Right cardiac atrium (tissue), 5 donors: ENCODE results near the gene CHRFAM7A. TPM values are rescaled to one million over a fixed set of nuclear protein-coding genes. Genes with fewer than 3 reads are reported as not detected.
"Not testable (repeated sequence)": the region's sequence is repeated elsewhere in the genome, so short reads cannot be mapped to it uniquely, and the experiment has no call there.

Source experiments
- ATAC-seq, 2 donors: fragments of 200-7000 bp; cut with Tn5 transposase; one replicate each; pipeline versions ENCODE4 v1.8.0 to v1.9.1; 2020; ENCODE audit warnings: moderate library complexity in 2 of 2, mild to moderate bottlenecking in 1 of 2
- DNase-seq, 3 donors: peaks; one replicate each; pipeline ENCODE4 v3.0.0-alpha.2; 2020
- H3K27ac ChIP-seq: one replicate; pipeline ENCODE4 v1.5.1; 2013; ENCODE audit warnings: mild to moderate bottlenecking, low read length, control low read depth, moderate library complexity
- H3K27me3 ChIP-seq: one replicate; pipeline ENCODE4 v1.6.1; 2013; ENCODE audit not compliant: control insufficient read depth, insufficient read depth
- H3K4me1 ChIP-seq: one replicate; pipeline ENCODE4 v1.6.1; 2013; ENCODE audit warnings: low read length; ENCODE audit not compliant: control insufficient read depth, insufficient read depth
- H3K4me3 ChIP-seq: one replicate; pipeline ENCODE4 v1.5.1; 2013; ENCODE audit warnings: low read length, control low read depth
- H3K9me3 ChIP-seq: one replicate; pipeline ENCODE4 v1.6.1; 2013; ENCODE audit warnings: low read length; ENCODE audit not compliant: control insufficient read depth
- WGBS: extraction: QIAGEN DNeasy Blood & Tissue Kit; methylation state at CpG from one replicate; pipeline ENCODE4 v1.1.7; 2013; 5-methylcytosine and 5-hydroxymethylcytosine counted together
- intact Hi-C, 4 donors: fragments of 100-400 bp; cut with DNase I; formaldehyde crosslinking; loops; one replicate each; pipeline versions ENCODE4 v1.11.0 to v1.14.0; 2022 to 2023
- polyA plus RNA-seq: library from polyadenylated mRNA; stranded (reverse); fragments of 200-250 nt; gene quantifications from one replicate; pipeline ENCODE4 v1.2.3, GENCODE V29; 2013
- total RNA-seq, 4 donors: library from RNA; stranded (reverse); fragmentation: NEBNext Ultra II Directional; extraction: Animal tissue kit (Norgen Biotek cat#: 25700); gene quantifications; one replicate each; pipeline ENCODE4 v1.2.1, GENCODE V29; 2021
- donor health status: healthy with polysubstance abuse.
- donor health status: DM: no; HTN: yes; CAD: no.
- donor health status: DM: no; HTN: no; CAD: no.
- donor health status: DM: no; HTN: yes; CAD: no; lungs with severe emphysema.
- donor health status: DM: yes; HTN: yes; CAD: no.

Gene CHRFAM7A
- total and polyA plus RNA-seq, 5 donors = 1.2 to 4.9 (median 1.7) TPM

GRCh38 chr15:30321063-30321462 lies 72.3 kb downstream of the CHRFAM7A start:
- no CpG with 5 or more reads among the region's 5 CpGs for WGBS
- H3K27me3 ChIP-seq, DNase-seq, H3K4me1 ChIP-seq, H3K9me3 ChIP-seq, H3K4me3 ChIP-seq, intact Hi-C loops, H3K27ac ChIP-seq: not testable (repeated sequence)
- ATAC-seq = peak in 1 of 2 donors; percentile 26

GRCh38 chr15:30315704-30316103 lies 77.6 kb downstream of the CHRFAM7A start:
- H3K4me1 ChIP-seq, ATAC-seq, H3K9me3 ChIP-seq, H3K4me3 ChIP-seq, intact Hi-C loops, H3K27ac ChIP-seq, DNase-seq, H3K27me3 ChIP-seq: not testable (repeated sequence)
- WGBS = no CpG with 5 or more reads among the region's 3 CpGs

GRCh38 chr15:30310575-30310974 lies 82.8 kb downstream of the CHRFAM7A start:
- H3K9me3 ChIP-seq, intact Hi-C loops, H3K27me3 ChIP-seq, H3K4me3 ChIP-seq, H3K27ac ChIP-seq, DNase-seq, ATAC-seq, H3K4me1 ChIP-seq: not testable (repeated sequence)

Other genes starting within 250 kb of the CHRFAM7A start
- gene GOLGA8R, start 20.7 kb upstream of the CHRFAM7A start, total RNA-seq = 1 to 10 TPM; 2.8 to 6.0 (median 3.5) TPM
- 2.3 TPM for gene GOLGA8R, start 20.7 kb upstream of the CHRFAM7A start, polyA plus RNA-seq
- gene GOLGA8Q, start 158.5 kb upstream of the CHRFAM7A start, total RNA-seq = 1 to 10 TPM in 1 of 4 donors, under 1 TPM in 2, not detected in 1; 0.71 to 6.8 (median 0.79) TPM
- 1.7 TPM for gene GOLGA8Q, start 158.5 kb upstream of the CHRFAM7A start, polyA plus RNA-seq
- gene GOLGA8H, start 210.5 kb upstream of the CHRFAM7A start, total RNA-seq = under 1 TPM in 2 of 4 donors, not detected in 2; 0.28 to 0.79 TPM
- gene GOLGA8H, start 210.5 kb upstream of the CHRFAM7A start, polyA plus RNA-seq = 0.81 TPM